ENCODE data around the gene APBA2.

- TF ChIP-seq CEBPB (IDR thresholded peaks at IDR 0.05; ENCODE audit: low read depth, low read length) = no peak
- TF ChIP-seq, protein P1, sequence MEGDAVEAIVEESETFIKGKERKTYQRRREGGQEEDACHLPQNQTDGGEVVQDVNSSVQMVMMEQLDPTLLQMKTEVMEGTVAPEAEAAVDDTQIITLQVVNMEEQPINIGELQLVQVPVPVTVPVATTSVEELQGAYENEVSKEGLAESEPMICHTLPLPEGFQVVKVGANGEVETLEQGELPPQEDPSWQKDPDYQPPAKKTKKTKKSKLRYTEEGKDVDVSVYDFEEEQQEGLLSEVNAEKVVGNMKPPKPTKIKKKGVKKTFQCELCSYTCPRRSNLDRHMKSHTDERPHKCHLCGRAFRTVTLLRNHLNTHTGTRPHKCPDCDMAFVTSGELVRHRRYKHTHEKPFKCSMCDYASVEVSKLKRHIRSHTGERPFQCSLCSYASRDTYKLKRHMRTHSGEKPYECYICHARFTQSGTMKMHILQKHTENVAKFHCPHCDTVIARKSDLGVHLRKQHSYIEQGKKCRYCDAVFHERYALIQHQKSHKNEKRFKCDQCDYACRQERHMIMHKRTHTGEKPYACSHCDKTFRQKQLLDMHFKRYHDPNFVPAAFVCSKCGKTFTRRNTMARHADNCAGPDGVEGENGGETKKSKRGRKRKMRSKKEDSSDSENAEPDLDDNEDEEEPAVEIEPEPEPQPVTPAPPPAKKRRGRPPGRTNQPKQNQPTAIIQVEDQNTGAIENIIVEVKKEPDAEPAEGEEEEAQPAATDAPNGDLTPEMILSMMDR (conservative IDR thresholded peaks at IDR 0.05; ENCODE audit: low read depth, low read length) = peak; percentile 16; the same call in 1 of the 2 replicates
- no peak for TF ChIP-seq SMC3 (IDR thresholded peaks at IDR 0.05; ENCODE audit: low read depth, low read length)
These were observed 36.3 kb downstream of the APBA2 start for GRCh38 chr15:28921919-28922706.
